Panc1 (cell line): ENCODE data around the gene DHRS12. TPM values are rescaled to one million over a fixed set of nuclear protein-coding genes. Genes with fewer than 3 reads are reported as not detected.

Source experiments
- ATAC-seq: fragments of 200-7000 bp; cut with Tn5 transposase; 2 replicates; pipeline ENCODE4 v1.9.1; 2020; ENCODE audit warnings: mild to moderate bottlenecking, moderate library complexity
- BruUV-seq: library from RNA; stranded (reverse); fragments of 400-500 nt; replicated peaks from 2 replicates; lab custom pipeline; 2021; lab: Mats Ljungman, UMichigan
- CTCF ChIA-PET: fragments of 300-600 bp; sonication (Branson Sonifier 250); formaldehyde crosslinking; loops from one replicate; lab custom pipeline; 2022; ENCODE audit warnings: antibody characterized with exemption; lab: Charles Lee
- POLR2A ChIA-PET: fragments of 300-600 bp; sonication (Branson Sonifier 250); formaldehyde crosslinking; loops from one replicate; lab custom pipeline; 2022; ENCODE audit warnings: antibody characterized with exemption; lab: Charles Lee
- DNase-seq: peaks from one replicate; pipeline ENCODE4 v3.0.0-alpha.2; 2010; ENCODE audit warnings: low read depth, low spot score
- H3K27ac ChIP-seq: 2 replicates; pipeline ENCODE4 v1.5.1; 2011; ENCODE audit warnings: mild to moderate bottlenecking, low read length, inconsistent platforms
- H3K27me3 ChIP-seq: fragments of 200-500 bp; sonication (Bioruptor generic); 2 replicates; pipeline ENCODE4 v1.6.0; 2014; ENCODE audit warnings: low read length, inconsistent platforms; ENCODE audit not compliant: control insufficient read depth, insufficient read depth
- H3K36me3 ChIP-seq: fragments of 200-500 bp; sonication (Bioruptor generic); 2 replicates; pipeline ENCODE4 v1.5.1; 2014; ENCODE audit warnings: inconsistent platforms, mild to moderate bottlenecking, low read length, moderate library complexity; ENCODE audit not compliant: control insufficient read depth, insufficient read depth
- H3K4me1 ChIP-seq: 2 replicates; pipeline ENCODE4 v1.5.1; 2011; ENCODE audit warnings: inconsistent platforms, mild to moderate bottlenecking, low read length, moderate library complexity; ENCODE audit not compliant: control insufficient read depth, insufficient read depth
- H3K4me3 ChIP-seq, 2 experiments: 2 replicates each; pipeline ENCODE4 v1.5.1; 2011 to 2012; ENCODE audit warnings: low read depth in 2 of 2, low read length in 2 of 2, mild to moderate bottlenecking in 2 of 2, inconsistent platforms in 1 of 2, moderate library complexity in 1 of 2
- H3K9me3 ChIP-seq: fragments of 200-500 bp; sonication (Bioruptor generic); 2 replicates; pipeline ENCODE4 v1.5.1; 2014; ENCODE audit warnings: low read depth, mild to moderate bottlenecking, inconsistent platforms, low read length, moderate library complexity; ENCODE audit not compliant: control insufficient read depth, insufficient read depth
- POLR2AphosphoS5 ChIP-seq: IDR thresholded peaks from 2 replicates; pipeline ENCODE4 v1.6.1; 2012; ENCODE audit warnings: mild to moderate bottlenecking, low read depth, low read length, moderate library complexity
- SIN3A ChIP-seq: IDR thresholded peaks from 2 replicates; pipeline ENCODE4 v1.6.1; 2012; ENCODE audit warnings: low read depth, mild to moderate bottlenecking, low read length, moderate library complexity, borderline replicate concordance; ENCODE audit not compliant: insufficient read depth
- TCF7L2 ChIP-seq: IDR thresholded peaks from 2 replicates; pipeline ENCODE4 v1.6.1; 2011; ENCODE audit warnings: mild to moderate bottlenecking, low read depth, low read length, inconsistent platforms
- in situ Hi-C: cut with HindIII; loops from 2 replicates; pipeline ENCODE4 v1.10.0; 2016; ENCODE audit warnings: low sequenced_read_pairs, low pct_unique_long_range_greater_than_20kb
- intact Hi-C: fragments of 100-400 bp; cut with micrococcal nuclease; formaldehyde crosslinking; loops from one replicate; pipeline ENCODE4 v1.10.0; 2022; ENCODE audit not compliant: unreplicated experiment
- total RNA-seq: library from RNA; stranded (reverse); gene quantifications from one replicate; pipeline ENCODE4 v1.2.1, GENCODE V29; 2021; ENCODE audit not compliant: unreplicated experiment
- TF ChIP-seq, protein P1 (sequence below), 2 experiments: IDR thresholded peaks; 2 replicates each; pipeline ENCODE4 v1.6.1; 2011 to 2012; ENCODE audit warnings: low read depth in 2 of 2, control low read depth in 1 of 2, low read length in 1 of 2, mild to moderate bottlenecking in 1 of 2, moderate library complexity in 1 of 2; ENCODE audit not compliant: insufficient read depth in 1 of 2
- TF ChIP-seq, protein P2 (sequence below): fragments of 450-650 bp; IDR thresholded peaks from 2 replicates; pipeline ENCODE4 v1.5.1; 2017; ENCODE audit warnings: mild to moderate bottlenecking

The DHRS12 gene
- total RNA-seq, 1 experiment from 2014 or later = 10.7 TPM

DNA sequence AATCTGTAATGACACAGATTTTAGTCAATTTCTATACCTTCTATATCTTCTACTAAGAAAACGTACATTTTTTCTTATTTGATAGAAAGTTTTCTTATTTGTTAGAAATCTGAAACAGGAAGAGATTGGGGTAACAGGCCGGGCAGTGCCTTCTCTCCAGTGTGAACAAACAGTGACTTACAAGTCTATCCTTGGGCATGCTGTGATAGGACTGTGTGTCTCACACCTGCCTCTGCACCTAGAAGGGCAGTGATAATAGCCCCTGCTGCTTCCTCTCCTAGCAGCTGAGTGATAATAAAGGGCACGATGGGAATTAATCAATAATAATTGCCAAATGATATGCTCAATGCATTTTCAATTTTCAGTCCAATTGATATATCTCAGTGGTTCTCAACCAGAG is 39.6 kb upstream of the DHRS12 start:
- in situ Hi-C loops = no loop called here
- ATAC-seq = no peak

DNA sequence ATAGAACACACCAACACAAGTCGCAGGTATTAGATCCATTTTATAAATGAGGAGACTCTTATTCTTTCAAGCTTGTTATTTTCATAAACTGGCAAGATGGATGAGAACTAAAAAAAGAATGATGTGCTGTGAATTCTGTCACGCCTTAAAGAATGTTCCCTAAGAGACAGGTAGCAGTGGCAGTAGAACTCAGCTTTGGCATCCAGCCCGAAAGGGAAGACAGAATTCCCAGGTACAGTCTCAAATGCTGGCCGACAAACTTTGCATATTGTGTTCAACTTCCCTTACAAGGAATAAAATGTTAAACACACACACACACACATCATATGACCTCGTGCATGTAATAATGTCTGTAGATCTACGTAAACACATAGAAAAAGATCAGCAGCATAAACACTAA is 37.8 kb upstream of the DHRS12 start:
- in situ Hi-C loops = no loop called here
- Histone ChIP-seq H3K27me3 (peaks cover 3% of the 10 kb centered on the region; the same call in 1 of the 2 replicates), H3K4me1 (no peaks in the 10 kb centered on the region), H3K4me3 (no peak overlapping the region), H3K9me3 (no peaks in the 10 kb centered on the region), H3K36me3 (no peaks in the 10 kb centered on the region), H3K27ac (no peak overlapping the region)
- ChIA-PET POLR2A (no interaction called here), CTCF (no interaction called here)
- DNase-seq (no peak), ATAC-seq (no peak)
- no TSS peak for BruUV-seq
- intact Hi-C loops = no loop called here
- no peak for TF ChIP-seq POLR2AphosphoS5
- TF ChIP-seq, protein P1, sequence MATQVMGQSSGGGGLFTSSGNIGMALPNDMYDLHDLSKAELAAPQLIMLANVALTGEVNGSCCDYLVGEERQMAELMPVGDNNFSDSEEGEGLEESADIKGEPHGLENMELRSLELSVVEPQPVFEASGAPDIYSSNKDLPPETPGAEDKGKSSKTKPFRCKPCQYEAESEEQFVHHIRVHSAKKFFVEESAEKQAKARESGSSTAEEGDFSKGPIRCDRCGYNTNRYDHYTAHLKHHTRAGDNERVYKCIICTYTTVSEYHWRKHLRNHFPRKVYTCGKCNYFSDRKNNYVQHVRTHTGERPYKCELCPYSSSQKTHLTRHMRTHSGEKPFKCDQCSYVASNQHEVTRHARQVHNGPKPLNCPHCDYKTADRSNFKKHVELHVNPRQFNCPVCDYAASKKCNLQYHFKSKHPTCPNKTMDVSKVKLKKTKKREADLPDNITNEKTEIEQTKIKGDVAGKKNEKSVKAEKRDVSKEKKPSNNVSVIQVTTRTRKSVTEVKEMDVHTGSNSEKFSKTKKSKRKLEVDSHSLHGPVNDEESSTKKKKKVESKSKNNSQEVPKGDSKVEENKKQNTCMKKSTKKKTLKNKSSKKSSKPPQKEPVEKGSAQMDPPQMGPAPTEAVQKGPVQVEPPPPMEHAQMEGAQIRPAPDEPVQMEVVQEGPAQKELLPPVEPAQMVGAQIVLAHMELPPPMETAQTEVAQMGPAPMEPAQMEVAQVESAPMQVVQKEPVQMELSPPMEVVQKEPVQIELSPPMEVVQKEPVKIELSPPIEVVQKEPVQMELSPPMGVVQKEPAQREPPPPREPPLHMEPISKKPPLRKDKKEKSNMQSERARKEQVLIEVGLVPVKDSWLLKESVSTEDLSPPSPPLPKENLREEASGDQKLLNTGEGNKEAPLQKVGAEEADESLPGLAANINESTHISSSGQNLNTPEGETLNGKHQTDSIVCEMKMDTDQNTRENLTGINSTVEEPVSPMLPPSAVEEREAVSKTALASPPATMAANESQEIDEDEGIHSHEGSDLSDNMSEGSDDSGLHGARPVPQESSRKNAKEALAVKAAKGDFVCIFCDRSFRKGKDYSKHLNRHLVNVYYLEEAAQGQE (IDR thresholded peaks at IDR 0.05; ENCODE audit: insufficient read depth in 1 of 2, low read depth in 2 of 2, low read length in 1 of 2) = no peak
- no peak for TF ChIP-seq SIN3A
- TF ChIP-seq, protein P2, sequence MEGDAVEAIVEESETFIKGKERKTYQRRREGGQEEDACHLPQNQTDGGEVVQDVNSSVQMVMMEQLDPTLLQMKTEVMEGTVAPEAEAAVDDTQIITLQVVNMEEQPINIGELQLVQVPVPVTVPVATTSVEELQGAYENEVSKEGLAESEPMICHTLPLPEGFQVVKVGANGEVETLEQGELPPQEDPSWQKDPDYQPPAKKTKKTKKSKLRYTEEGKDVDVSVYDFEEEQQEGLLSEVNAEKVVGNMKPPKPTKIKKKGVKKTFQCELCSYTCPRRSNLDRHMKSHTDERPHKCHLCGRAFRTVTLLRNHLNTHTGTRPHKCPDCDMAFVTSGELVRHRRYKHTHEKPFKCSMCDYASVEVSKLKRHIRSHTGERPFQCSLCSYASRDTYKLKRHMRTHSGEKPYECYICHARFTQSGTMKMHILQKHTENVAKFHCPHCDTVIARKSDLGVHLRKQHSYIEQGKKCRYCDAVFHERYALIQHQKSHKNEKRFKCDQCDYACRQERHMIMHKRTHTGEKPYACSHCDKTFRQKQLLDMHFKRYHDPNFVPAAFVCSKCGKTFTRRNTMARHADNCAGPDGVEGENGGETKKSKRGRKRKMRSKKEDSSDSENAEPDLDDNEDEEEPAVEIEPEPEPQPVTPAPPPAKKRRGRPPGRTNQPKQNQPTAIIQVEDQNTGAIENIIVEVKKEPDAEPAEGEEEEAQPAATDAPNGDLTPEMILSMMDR = no peak
- no peak for TF ChIP-seq TCF7L2

More for the DNA sequence above, 39.6 kb upstream of the DHRS12 start:
- Histone ChIP-seq H3K27me3 (peaks cover 3% of the 10 kb centered on the region; the same call in 1 of the 2 replicates), H3K9me3 (no peaks in the 10 kb centered on the region), H3K27ac (no peak overlapping the region), H3K4me1 (no peaks in the 10 kb centered on the region), H3K4me3 (no peak overlapping the region), H3K36me3 (no peaks in the 10 kb centered on the region)
- CTCF ChIA-PET = interaction anchor here (0.7 kb wide), 1 partner anchor 10 kb away, joined by 3 read pairs; no protein-coding TSS in a partner anchor
- no TSS peak for BruUV-seq
- DNase-seq = no peak
- intact Hi-C loops = no loop called here
- TF ChIP-seq TCF7L2 (no peak), POLR2AphosphoS5 (no peak), SIN3A (no peak)
- TF ChIP-seq, protein P1 (IDR thresholded peaks at IDR 0.05; ENCODE audit: insufficient read depth in 1 of 2, low read depth in 2 of 2, low read length in 1 of 2) = no peak
- POLR2A ChIA-PET = no interaction called here
